Activated T-cell treated with anti-CD3 and anti-CD28 coated beads for 1 hour (primary cell): Measurements from ENCODE around the gene AK2.
"Not testable (repeated sequence)": the region's sequence is repeated elsewhere in the genome, so short reads cannot be mapped to it uniquely, and the experiment has no call there.

Experiments
- DNase-seq: peaks from one replicate; pipeline ENCODE4 v3.0.0-alpha.2; 2020; ENCODE audit warnings: low read depth

The AK2 gene

GRCh38 chr1:32998997-32999396 lies 37.7 kb downstream of the AK2 start:
- no peak for DNase-seq

DNA sequence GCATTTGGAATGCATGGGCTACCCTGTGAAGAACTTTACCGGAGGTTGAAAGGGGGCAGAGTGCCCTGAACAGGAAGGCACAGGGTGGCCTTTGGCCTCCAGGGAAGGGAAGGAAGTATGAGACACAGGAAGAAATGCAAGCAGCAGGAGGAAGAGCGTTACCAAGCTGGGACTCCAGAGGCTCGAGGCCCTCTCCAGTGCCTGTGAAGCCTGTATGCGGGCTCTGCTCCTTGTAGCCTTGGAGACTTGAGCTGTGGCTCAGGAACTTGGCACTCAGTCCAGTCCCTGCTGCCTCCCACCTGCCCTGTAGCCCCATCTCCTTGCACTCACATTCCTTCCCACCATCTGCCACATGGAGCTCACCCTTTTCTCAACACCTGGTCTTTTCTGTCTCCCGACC lies 38.6 kb downstream of the AK2 start:
- no peak for DNase-seq

DNA sequence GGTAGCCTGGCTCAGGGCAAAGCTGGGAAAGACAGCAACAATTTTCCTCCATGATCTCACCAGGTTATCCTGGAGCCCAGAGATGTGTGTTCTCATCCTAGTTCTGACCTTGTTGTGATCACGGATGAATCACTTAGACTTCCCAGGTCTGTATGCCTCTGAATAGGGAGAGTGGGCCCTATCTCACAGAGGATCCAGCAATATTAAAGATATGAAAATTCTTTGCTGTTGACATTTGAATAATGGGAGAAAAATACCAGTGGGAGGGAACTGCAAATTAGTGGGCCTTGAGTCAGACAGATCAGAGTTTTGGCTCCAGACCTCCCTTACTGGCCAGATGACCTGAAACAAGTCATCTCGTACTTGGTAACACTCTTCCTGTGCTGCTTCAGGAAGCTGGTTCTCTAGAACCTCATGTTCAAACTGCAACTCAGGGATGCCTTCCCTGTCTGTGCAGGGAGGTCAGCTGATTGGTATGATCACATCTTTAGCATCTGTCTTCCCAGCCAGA lies 39.2 kb downstream of the AK2 start:
- no peak for DNase-seq

GRCh38 chr1:32993324-32993636 lies 43.4 kb downstream of the AK2 start:
- DNase-seq = not testable (repeated sequence)

- DNase-seq = no peak
Observed at GRCh38 chr1:32992489-32993323, 44.0 kb downstream of the AK2 start.

- no peak for DNase-seq
Observed at GRCh38 chr1:32991819-32992488, 44.7 kb downstream of the AK2 start.

DNA sequence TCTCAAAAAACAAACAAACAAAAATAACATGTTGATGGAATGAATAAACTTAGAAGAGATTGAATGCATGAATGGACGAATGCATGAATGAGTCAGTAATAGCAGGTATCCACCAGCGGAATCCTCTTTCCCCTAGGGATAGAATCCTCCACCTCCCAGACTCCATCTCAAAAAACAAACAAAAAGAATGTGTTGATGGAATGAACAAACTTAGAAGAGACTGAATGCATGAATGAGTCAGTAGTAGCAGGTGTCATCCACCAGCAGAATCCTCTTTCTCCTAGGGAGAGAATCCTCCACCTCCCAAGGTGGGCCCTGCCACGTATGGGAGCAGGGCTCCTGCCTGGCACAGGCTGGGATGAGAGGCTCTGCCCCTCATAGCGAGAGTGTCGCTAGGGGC lies 45.3 kb downstream of the AK2 start:
- DNase-seq = no peak

- no peak for DNase-seq
Observed at GRCh38 chr1:32990887-32991286, 45.8 kb downstream of the AK2 start.

DNA sequence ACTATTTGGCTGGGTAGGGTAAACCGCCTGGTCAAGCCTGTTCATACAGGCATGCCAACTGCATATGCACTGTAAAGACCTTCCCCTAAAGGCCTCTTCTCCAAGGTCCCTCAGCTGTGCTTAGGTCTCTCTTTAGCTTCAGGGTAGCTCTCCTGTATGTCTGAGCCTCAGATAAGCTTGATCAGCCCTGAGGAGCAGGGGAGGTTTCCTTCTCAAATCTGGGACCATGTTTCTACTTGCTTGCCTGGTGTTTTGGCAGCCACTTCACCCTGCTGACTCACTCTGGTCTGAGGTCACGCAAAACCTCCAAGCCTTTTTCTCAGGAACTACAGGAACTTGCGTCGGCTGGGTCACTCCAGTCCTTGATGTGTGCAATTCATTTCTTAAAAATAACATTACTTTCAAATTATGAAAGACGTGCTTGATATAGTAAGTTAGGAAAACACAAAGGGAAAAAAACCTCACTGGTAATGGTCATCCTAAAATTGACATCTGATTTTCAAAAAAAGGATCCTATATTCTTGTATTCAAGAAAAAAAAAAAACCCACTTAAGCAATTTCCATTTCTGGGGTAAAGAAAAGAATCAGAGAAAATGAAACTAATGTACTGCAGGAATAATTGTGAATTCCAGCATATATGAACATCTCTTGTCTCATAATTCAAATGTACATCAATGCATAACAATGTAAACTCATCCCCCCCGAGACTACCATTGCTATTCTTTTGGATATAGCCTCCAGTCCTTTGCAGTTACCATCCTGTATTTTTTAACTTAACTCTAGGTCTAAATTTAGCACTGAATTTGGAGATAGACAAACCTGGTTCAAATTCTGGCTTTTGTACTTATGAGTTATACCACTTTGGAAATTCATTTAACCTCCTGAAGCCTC lies 47.3 kb downstream of the AK2 start:
- no peak for DNase-seq

- DNase-seq = no peak
Observed at GRCh38 chr1:32988665-32989064, 48.0 kb downstream of the AK2 start.

DNA sequence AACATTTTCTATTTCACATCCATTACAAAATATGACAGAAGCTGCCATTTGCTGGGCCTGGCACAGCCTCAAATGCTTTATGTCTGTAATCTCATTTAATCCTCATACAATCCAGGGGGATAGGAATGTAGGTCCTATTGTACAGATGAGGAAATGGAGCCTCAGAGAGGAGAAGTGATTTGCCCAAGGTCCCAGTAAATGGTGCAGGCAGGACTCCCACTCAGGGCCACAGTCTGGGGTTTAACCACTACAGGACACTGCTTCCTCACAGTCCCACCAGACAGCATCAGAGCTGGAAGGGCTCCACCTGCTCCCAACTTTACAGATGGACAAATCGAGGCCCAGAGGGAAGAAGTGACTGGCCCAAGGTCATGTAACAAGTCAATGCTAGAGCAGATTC lies 51.5 kb downstream of the AK2 start:
- DNase-seq = no peak

DNA sequence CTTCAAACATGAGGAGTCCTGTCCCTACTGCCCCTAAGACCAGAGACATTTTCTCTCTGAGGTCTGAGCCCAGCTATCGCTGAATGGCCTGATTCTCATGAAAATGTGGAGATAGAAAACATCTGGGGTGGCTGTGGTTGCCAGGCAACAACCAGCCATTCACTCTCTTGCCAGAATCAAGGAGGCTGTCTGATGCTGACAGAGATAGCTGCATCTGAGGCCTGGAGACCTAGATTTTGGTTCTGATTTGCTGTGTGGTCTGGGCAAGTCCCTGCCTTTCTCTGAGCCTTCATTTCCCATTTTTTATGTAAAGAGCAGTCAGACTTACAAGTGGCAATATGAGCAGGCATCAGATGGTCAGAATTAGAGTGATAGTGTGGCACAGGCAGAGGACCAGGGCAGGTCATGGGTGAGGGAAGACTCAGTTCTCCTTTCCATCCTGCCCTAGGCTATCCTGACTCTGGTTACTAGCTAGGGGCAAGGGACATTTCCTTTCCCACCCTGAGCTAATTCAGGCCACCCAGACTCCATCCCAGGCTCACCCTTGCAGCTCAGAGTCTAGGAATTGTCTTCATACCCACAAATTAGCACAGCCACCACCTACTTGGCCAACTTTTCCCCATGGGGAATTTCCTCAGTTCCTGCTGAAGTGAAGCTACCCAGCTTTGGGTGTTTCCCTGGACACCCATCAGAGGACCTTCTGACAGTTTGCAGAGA lies 52.1 kb downstream of the AK2 start:
- no peak for DNase-seq

DNA sequence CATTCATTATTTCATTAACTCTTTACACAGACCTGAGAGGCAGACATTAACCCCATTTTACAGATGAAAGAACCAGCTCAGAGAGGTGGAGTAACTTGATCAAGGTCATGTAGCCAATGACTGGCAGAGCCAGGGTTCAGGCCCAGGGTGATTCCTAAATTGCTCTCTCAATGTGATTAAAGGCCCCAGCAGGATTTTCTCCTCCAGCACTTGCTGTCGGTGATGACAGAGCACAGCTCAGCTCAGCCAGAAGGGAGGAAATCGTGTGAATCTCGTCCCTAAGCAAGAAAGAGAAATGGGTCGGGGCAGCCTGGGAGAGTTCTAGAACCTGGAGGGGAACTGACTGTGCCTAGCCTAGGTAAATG lies 52.6 kb downstream of the AK2 start:
- DNase-seq = no peak

GRCh38 chr1:32983020-32983419 lies 53.7 kb downstream of the AK2 start:
- DNase-seq = no peak

DNA sequence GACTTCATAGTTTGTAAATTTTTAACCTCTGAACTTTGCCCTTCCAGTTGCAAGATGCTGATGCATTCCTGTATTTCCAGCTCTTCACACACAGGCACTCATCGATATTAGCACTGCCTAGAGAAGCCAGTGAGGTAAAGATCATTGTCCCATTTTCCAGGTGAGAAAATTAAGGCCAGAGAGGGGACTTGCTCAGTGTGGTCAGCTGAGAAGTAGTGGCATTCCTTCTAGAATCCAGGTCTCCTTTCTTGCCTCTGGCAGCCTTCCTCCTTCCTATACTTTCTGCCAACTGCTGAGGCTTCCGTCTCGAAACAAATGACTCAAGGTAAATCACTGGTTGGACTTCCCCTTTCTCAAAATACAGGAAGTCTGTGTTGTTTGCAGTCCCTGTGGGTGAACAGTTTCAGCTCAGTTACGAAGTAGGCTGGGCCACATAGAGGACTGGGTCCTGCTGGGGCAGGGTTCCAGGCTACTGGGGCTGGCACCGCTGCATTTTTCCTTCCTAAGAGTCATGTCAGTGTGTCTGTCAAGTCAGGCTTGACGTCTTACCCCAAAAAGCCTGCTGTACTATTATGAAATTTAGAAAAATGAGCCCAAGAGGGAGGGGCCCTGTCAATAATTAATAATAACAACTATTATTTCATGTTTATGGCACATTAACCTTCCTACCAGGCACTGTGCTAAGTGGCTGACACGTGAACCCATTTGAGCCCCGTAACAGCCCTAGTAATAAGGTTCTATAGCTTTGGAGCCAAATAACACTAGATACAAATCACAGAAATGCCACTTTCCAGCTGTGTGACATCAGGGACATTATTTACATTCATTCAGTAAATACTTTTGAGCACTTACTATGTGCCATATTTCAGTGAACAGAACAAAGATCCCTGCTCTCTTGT lies 55.4 kb downstream of the AK2 start:
- DNase-seq = peak; percentile 40

DNA sequence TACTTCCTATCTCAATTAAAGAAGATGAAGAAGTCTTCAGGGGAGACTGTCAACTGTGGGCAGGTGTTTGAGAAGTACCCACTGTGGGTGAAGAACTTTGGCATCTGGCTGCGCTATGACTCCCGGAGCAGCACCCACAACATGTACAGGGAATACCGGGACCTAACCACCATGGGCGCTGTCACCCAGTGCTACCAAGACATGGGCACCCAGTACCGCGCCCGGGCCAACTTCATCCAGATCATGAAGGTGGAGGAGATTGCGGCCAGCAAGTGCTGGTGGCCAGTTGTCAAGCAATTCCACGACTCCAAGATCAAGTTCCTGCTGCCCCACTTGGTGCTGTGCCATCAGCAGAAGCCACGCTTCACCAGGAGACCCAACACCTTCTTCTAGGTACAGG lies 56.6 kb downstream of the AK2 start:
- DNase-seq = no peak

GRCh38 chr1:32978854-32979253 lies 57.8 kb downstream of the AK2 start:
- DNase-seq = no peak

GRCh38 chr1:32977546-32978087 lies 59.1 kb downstream of the AK2 start:
- no peak for DNase-seq

- not testable (repeated sequence) for DNase-seq
Observed at GRCh38 chr1:32975055-32975454, 61.6 kb downstream of the AK2 start.

GRCh38 chr1:32973458-32973857 lies 63.2 kb downstream of the AK2 start:
- DNase-seq = not testable (repeated sequence)
